Keratinocyte (primary cell): ENCODE measurements around the gene DENND2A. TPM values are rescaled to one million over a fixed set of nuclear protein-coding genes. Genes with fewer than 3 reads are reported as not detected.

ENCODE experiments used
- DNase-seq: peaks from one replicate; pipeline ENCODE4 v3.0.0-alpha.2; 2011; ENCODE audit warnings: low read depth, missing footprints, low spot score
- FAIRE-seq: peaks from 2 replicates; lab custom pipeline; 2011; peaks lifted over from hg19 to GRCh38; lab: Jason Lieb, UNC
- H2AFZ ChIP-seq: 2 replicates; pipeline ENCODE4 v1.6.0; 2012; ENCODE audit warnings: low read length, control low read depth, inconsistent platforms; ENCODE audit not compliant: control insufficient read depth
- H3K27ac ChIP-seq: 2 replicates; pipeline ENCODE4 v1.5.1; 2011; ENCODE audit warnings: low read length; ENCODE audit not compliant: control insufficient read depth, insufficient read depth
- H3K27me3 ChIP-seq: 3 replicates; pipeline ENCODE4 v1.6.0; 2011; ENCODE audit warnings: low read length; ENCODE audit not compliant: control insufficient read depth, insufficient read depth; ENCODE audit errors: extremely low read depth
- H3K36me3 ChIP-seq, 2 experiments: 2 replicates in 1 of 2; 3 replicates in 1 of 2; pipeline ENCODE4 v1.5.1; 2011; ENCODE audit warnings: low read length in 2 of 2, mild to moderate bottlenecking in 1 of 2; ENCODE audit not compliant: control insufficient read depth in 2 of 2, insufficient read depth in 2 of 2; ENCODE audit errors: extremely low read depth in 1 of 2
- H3K4me1 ChIP-seq: 3 replicates; pipeline ENCODE4 v1.5.1; 2011; ENCODE audit warnings: low read length; ENCODE audit not compliant: control insufficient read depth, insufficient read depth; ENCODE audit errors: extremely low read depth
- H3K4me2 ChIP-seq: 3 replicates; pipeline ENCODE4 v1.6.0; 2011; ENCODE audit warnings: low read depth, low read length; ENCODE audit not compliant: control insufficient read depth, insufficient read depth; ENCODE audit errors: extremely low read depth
- H3K4me3 ChIP-seq, 3 experiments: fragments of 200-600 bp in 1 of 3; sonication (generic) in 1 of 3; 2 replicates in 2 of 3; 3 replicates in 1 of 3; pipeline ENCODE4 v1.5.1; 2011 to 2016; ENCODE audit warnings: low read length in 3 of 3, mild to moderate bottlenecking in 3 of 3, control low read depth in 2 of 3, inconsistent platforms in 1 of 3, low read depth in 1 of 3, mixed read lengths in 1 of 3, mixed run types in 1 of 3, moderate library complexity in 1 of 3; ENCODE audit not compliant: control insufficient read depth in 2 of 3, insufficient read depth in 2 of 3; ENCODE audit errors: extremely low read depth in 1 of 3
- H3K79me2 ChIP-seq: 2 replicates; pipeline ENCODE4 v1.6.0; 2012; ENCODE audit warnings: low read length; ENCODE audit not compliant: control insufficient read depth, insufficient read depth
- H3K9ac ChIP-seq: 3 replicates; pipeline ENCODE4 v1.6.0; 2011; ENCODE audit warnings: low read length; ENCODE audit not compliant: control insufficient read depth, insufficient read depth; ENCODE audit errors: extremely low read depth
- H3K9me1 ChIP-seq: 3 replicates; pipeline ENCODE4 v1.6.0; 2011; ENCODE audit warnings: low read length; ENCODE audit not compliant: control insufficient read depth, insufficient read depth; ENCODE audit errors: extremely low read depth
- H3K9me3 ChIP-seq: 2 replicates; pipeline ENCODE4 v1.5.1; 2012; ENCODE audit warnings: low read depth, low read length; ENCODE audit not compliant: control insufficient read depth
- H4K20me1 ChIP-seq: 3 replicates; pipeline ENCODE4 v1.6.0; 2011; ENCODE audit warnings: low read length; ENCODE audit not compliant: control insufficient read depth, insufficient read depth; ENCODE audit errors: extremely low read depth
- CTCF ChIP-seq, 3 experiments: IDR thresholded peaks in 1 of 3; conservative IDR thresholded peaks in 1 of 3; optimal IDR thresholded peaks in 1 of 3; 2 replicates in 2 of 3; 3 replicates in 1 of 3; pipeline versions ENCODE3 to v1.5.1; 2011; ENCODE audit warnings: low read length in 3 of 3, mild to moderate bottlenecking in 3 of 3, moderate library complexity in 2 of 3, control low read depth in 1 of 3, inconsistent platforms in 1 of 3; ENCODE audit not compliant: insufficient read depth in 2 of 3; ENCODE audit errors: extremely low read depth in 1 of 3
- EZH2 ChIP-seq: IDR thresholded peaks from one replicate; pipeline ENCODE4 v1.6.1; 2012; ENCODE audit warnings: inconsistent platforms, mild to moderate bottlenecking, low read length, moderate library complexity
- dilution Hi-C: fragments of 300-500 bp; cut with MboI; formaldehyde crosslinking; loops from one replicate; pipeline ENCODE4 v1.7.0; 2020; ENCODE audit warnings: low sequenced_read_pairs; ENCODE audit not compliant: extremely low pct_ligation_motif_present
- polyA plus RNA-seq, 5 experiments: library from polyadenylated mRNA; depleted of rRNA in 3 of 5; stranded (reverse) in 3 of 5; stranded (forward) in 1 of 5; unstranded in 1 of 5; fragments of >200 nt; gene quantifications; 1 replicate in 1 of 5; 2 replicates in 3 of 5; 3 replicates in 1 of 5; pipeline versions ENCODE4 v1.2.1 to v1.2.3, GENCODE V29; 2011 to 2012; ENCODE audit warnings: missing spikeins in 2 of 5, low read depth in 1 of 5, low replicate concordance in 1 of 5

DENND2A gene
- polyA plus RNA-seq, 1 donor (not counting 4 experiments of a cell fraction or from before 2014, with no cell fraction given), result 1.8 TPM

GRCh38 chr7:140609646-140610045 lies 31.0 kb downstream of the DENND2A start:
- Histone ChIP-seq H3K79me2 (no peaks in the 10 kb centered on the region), H3K9ac (no peak overlapping the region), H3K27me3 (no peaks in the 10 kb centered on the region), H3K9me3 (no peaks in the 10 kb centered on the region), H3K4me2 (peak overlapping the region; percentile 16), H3K4me1 (peaks cover 8% of the 10 kb centered on the region), H3K36me3 (no peaks in the 10 kb centered on the region), H2AFZ (no peak overlapping the region), H3K9me1 (no peaks in the 10 kb centered on the region), H3K4me3 (no peak overlapping the region), H3K27ac (no peak overlapping the region), H4K20me1 (no peaks in the 10 kb centered on the region)
- DNase-seq (no peak), FAIRE-seq (no peak)
- TF ChIP-seq EZH2, result no peak
- no peak for TF ChIP-seq CTCF (optimal IDR thresholded peaks at IDR 0.05 in 1 of 3, IDR thresholded peaks at IDR 0.05 in 1 of 3, conservative IDR thresholded peaks at IDR 0.05 in 1 of 3; ENCODE audit: extremely low read depth in 1 of 3, insufficient read depth in 2 of 3, low read length in 3 of 3)
- dilution Hi-C loops, result no loop called here

GRCh38 chr7:140607441-140607989 lies 33.1 kb downstream of the DENND2A start:
- no peak for DNase-seq
- Histone ChIP-seq H3K4me1 (peaks cover 10% of the 10 kb centered on the region), H3K36me3 (no peaks in the 10 kb centered on the region), H2AFZ (no peak overlapping the region), H4K20me1 (no peaks in the 10 kb centered on the region), H3K9me3 (no peaks in the 10 kb centered on the region), H3K4me3 (no peak overlapping the region), H3K4me2 (no peak overlapping the region), H3K9me1 (no peaks in the 10 kb centered on the region), H3K27ac (no peak overlapping the region), H3K79me2 (no peaks in the 10 kb centered on the region), H3K9ac (no peak overlapping the region), H3K27me3 (no peaks in the 10 kb centered on the region)
- dilution Hi-C loops, result no loop called here
- TF ChIP-seq EZH2 (no peak), CTCF (optimal IDR thresholded peaks at IDR 0.05 in 1 of 3, IDR thresholded peaks at IDR 0.05 in 1 of 3, conservative IDR thresholded peaks at IDR 0.05 in 1 of 3; ENCODE audit: extremely low read depth in 1 of 3, insufficient read depth in 2 of 3, low read length in 3 of 3) (no peak)
- FAIRE-seq, result no peak
